GM11168 (cell line): ENCODE results near the gene SH2D5.

ENCODE experiments used
- in situ Hi-C: fragments of 300-500 bp; cut with MboI; formaldehyde crosslinking; loops from one replicate; pipeline ENCODE4 v1.12.0; 2022; ENCODE audit warnings: low sequenced_read_pairs; ENCODE audit not compliant: unreplicated experiment

SH2D5 gene

GRCh38 chr1:20717452-20718342 is 14.8 kb downstream of the SH2D5 start, which contains the start of gene KIF17:
Gene KIF17 (minus strand): TSS chr1:20718007. CDS start chr1:20717706, 301 bp downstream.
- in situ Hi-C loops = no loop called here

- in situ Hi-C loops = no loop called here
Measured at GRCh38 chr1:20716232-20716631, 16.3 kb downstream of the SH2D5 start.

- in situ Hi-C loops = no loop called here
Measured at GRCh38 chr1:20715406-20715805, 17.1 kb downstream of the SH2D5 start.

- in situ Hi-C loops = no loop called here
Measured at GRCh38 chr1:20713440-20713839, 19.1 kb downstream of the SH2D5 start.

- in situ Hi-C loops = no loop called here
Measured at GRCh38 chr1:20712215-20712577, 20.3 kb downstream of the SH2D5 start.

- in situ Hi-C loops = no loop called here
Measured at GRCh38 chr1:20711285-20712214, 21.0 kb downstream of the SH2D5 start.

GRCh38 chr1:20710469-20711284 is 21.8 kb downstream of the SH2D5 start:
- in situ Hi-C loops = no loop called here

- in situ Hi-C loops = no loop called here
Measured at GRCh38 chr1:20709868-20710267, 22.6 kb downstream of the SH2D5 start.

GRCh38 chr1:20708891-20709290 is 23.6 kb downstream of the SH2D5 start:
- in situ Hi-C loops = no loop called here

GRCh38 chr1:20708057-20708456 is 24.4 kb downstream of the SH2D5 start:
- in situ Hi-C loops = no loop called here

- in situ Hi-C loops = no loop called here
Measured at GRCh38 chr1:20706841-20707240, 25.7 kb downstream of the SH2D5 start.

GRCh38 chr1:20705203-20705755 is 27.2 kb downstream of the SH2D5 start:
- in situ Hi-C loops = no loop called here

- in situ Hi-C loops = no loop called here
Measured at GRCh38 chr1:20704390-20705202, 27.9 kb downstream of the SH2D5 start.

GRCh38 chr1:20703124-20703756 is 29.3 kb downstream of the SH2D5 start:
- in situ Hi-C loops = no loop called here

- in situ Hi-C loops = no loop called here
Measured at GRCh38 chr1:20702416-20702815, 30.1 kb downstream of the SH2D5 start.

GRCh38 chr1:20701847-20702246 is 30.7 kb downstream of the SH2D5 start:
- in situ Hi-C loops = no loop called here

GRCh38 chr1:20701446-20701845 is 31.1 kb downstream of the SH2D5 start:
- in situ Hi-C loops = no loop called here

GRCh38 chr1:20700636-20701215 is 31.8 kb downstream of the SH2D5 start:
- in situ Hi-C loops = no loop called here
